HUES6 (cell line): ENCODE data around the gene ERI2.
"Not testable (repeated sequence)": the region's sequence is repeated elsewhere in the genome, so short reads cannot be mapped to it uniquely, and the experiment has no call there.

Experiments used
- H3K27ac ChIP-seq: 2 replicates; pipeline ENCODE4 v1.7.0; 2013; ENCODE audit warnings: low read depth, mild to moderate bottlenecking, low read length, inconsistent platforms
- H3K27me3 ChIP-seq: 2 replicates; pipeline ENCODE4 v1.6.1; 2013; ENCODE audit warnings: low read length; ENCODE audit not compliant: control insufficient read depth, insufficient read depth
- H3K36me3 ChIP-seq: 2 replicates; pipeline ENCODE4 v1.6.1; 2013; ENCODE audit warnings: low read length; ENCODE audit not compliant: control insufficient read depth, insufficient read depth
- H3K4me1 ChIP-seq: 2 replicates; pipeline ENCODE4 v1.6.1; 2013; ENCODE audit warnings: low read length; ENCODE audit not compliant: control insufficient read depth, insufficient read depth
- H3K4me3 ChIP-seq: 2 replicates; pipeline ENCODE4 v1.5.1; 2013; ENCODE audit warnings: low read depth, low read length
- H3K9ac ChIP-seq: one replicate; pipeline ENCODE4 v1.6.1; 2013; ENCODE audit warnings: mild to moderate bottlenecking, low read length
- H3K9me3 ChIP-seq: 2 replicates; pipeline ENCODE4 v1.6.1; 2013; ENCODE audit warnings: low read depth, low read length; ENCODE audit not compliant: control insufficient read depth, insufficient read depth

Gene ERI2

GRCh38 chr16:20765732-20766131 is 40.5 kb downstream of the ERI2 start:
- no peak overlapping the region for H3K27ac ChIP-seq
- no peaks in the 10 kb centered on the region for H3K36me3 ChIP-seq
- H3K4me1 ChIP-seq, result no peaks in the 10 kb centered on the region; the same call in 1 of the 2 replicates
- no peaks in the 10 kb centered on the region for H3K9me3 ChIP-seq
- no peaks in the 10 kb centered on the region for H3K27me3 ChIP-seq
- H3K9ac ChIP-seq, result no peak overlapping the region
- H3K4me3 ChIP-seq, result no peak overlapping the region

GRCh38 chr16:20764448-20764847 is 41.8 kb downstream of the ERI2 start:
- not testable (repeated sequence) for H3K27me3 ChIP-seq, H3K9me3 ChIP-seq, H3K9ac ChIP-seq, H3K27ac ChIP-seq, H3K4me3 ChIP-seq, H3K36me3 ChIP-seq, H3K4me1 ChIP-seq

- Histone ChIP-seq H3K27me3 (no peaks in the 10 kb centered on the region), H3K36me3 (no peaks in the 10 kb centered on the region), H3K27ac (no peak within 1 kb of the TSS), H3K9me3 (no peaks in the 10 kb centered on the region), H3K4me1 (no peaks in the 10 kb centered on the region; the same call in 1 of the 2 replicates), H3K4me3 (peak within 1 kb of the TSS; percentile 57), H3K9ac (no peak within 1 kb of the TSS)
These were observed 42.6 kb downstream of the ERI2 start, which contains the start of gene ACSM3 for GRCh38 chr16:20763461-20764232. Gene ACSM3 (plus strand): TSS chr16:20764014. CDS start chr16:20770035, 6,021 bp downstream.

GRCh38 chr16:20762404-20763123 is 43.7 kb downstream of the ERI2 start:
- no peak overlapping the region for H3K4me3 ChIP-seq
- no peaks in the 10 kb centered on the region for H3K27me3 ChIP-seq
- no peaks in the 10 kb centered on the region for H3K9me3 ChIP-seq
- H3K4me1 ChIP-seq, result no peaks in the 10 kb centered on the region; the same call in 1 of the 2 replicates
- H3K36me3 ChIP-seq, result no peaks in the 10 kb centered on the region
- no peak overlapping the region for H3K27ac ChIP-seq
- no peak overlapping the region for H3K9ac ChIP-seq

GRCh38 chr16:20761175-20761574 is 45.1 kb downstream of the ERI2 start:
- H3K9ac ChIP-seq, result no peak overlapping the region
- H3K4me3 ChIP-seq, result no peak overlapping the region
- no peaks in the 10 kb centered on the region for H3K27me3 ChIP-seq
- no peaks in the 10 kb centered on the region; the same call in 1 of the 2 replicates for H3K4me1 ChIP-seq
- no peaks in the 10 kb centered on the region for H3K36me3 ChIP-seq
- no peaks in the 10 kb centered on the region for H3K9me3 ChIP-seq
- H3K27ac ChIP-seq, result no peak overlapping the region

GRCh38 chr16:20760346-20760745 is 45.9 kb downstream of the ERI2 start:
- Histone ChIP-seq H3K36me3 (no peaks in the 10 kb centered on the region), H3K27ac (no peak overlapping the region), H3K4me1 (no peaks in the 10 kb centered on the region; the same call in 1 of the 2 replicates), H3K9ac (no peak overlapping the region), H3K4me3 (no peak overlapping the region), H3K9me3 (no peaks in the 10 kb centered on the region), H3K27me3 (no peaks in the 10 kb centered on the region)

- not testable (repeated sequence) for H3K36me3 ChIP-seq, H3K27ac ChIP-seq, H3K4me1 ChIP-seq, H3K4me3 ChIP-seq, H3K9ac ChIP-seq, H3K9me3 ChIP-seq
- peaks cover 12% of the 10 kb centered on the region; the same call in 1 of the 2 replicates for H3K27me3 ChIP-seq
These were observed 50.5 kb downstream of the ERI2 start for GRCh38 chr16:20755799-20756198.

GRCh38 chr16:20755238-20755637 is 51.0 kb downstream of the ERI2 start:
- Histone ChIP-seq H3K4me3 (no peak overlapping the region), H3K4me1 (no peaks in the 10 kb centered on the region), H3K9me3 (no peaks in the 10 kb centered on the region), H3K9ac (no peak overlapping the region), H3K27me3 (peaks cover 12% of the 10 kb centered on the region; the same call in 1 of the 2 replicates), H3K27ac (no peak overlapping the region), H3K36me3 (no peaks in the 10 kb centered on the region)

GRCh38 chr16:20753727-20754126 is 52.5 kb downstream of the ERI2 start:
- no peak overlapping the region for H3K9ac ChIP-seq
- H3K27ac ChIP-seq, result no peak overlapping the region
- no peaks in the 10 kb centered on the region for H3K4me1 ChIP-seq
- no peak overlapping the region for H3K4me3 ChIP-seq
- H3K36me3 ChIP-seq, result no peaks in the 10 kb centered on the region
- H3K27me3 ChIP-seq, result peaks cover 12% of the 10 kb centered on the region; the same call in 1 of the 2 replicates
- H3K9me3 ChIP-seq, result no peaks in the 10 kb centered on the region

- H3K9me3 ChIP-seq, result peaks cover 16% of the 10 kb centered on the region
- peaks cover 12% of the 10 kb centered on the region; the same call in 1 of the 2 replicates for H3K27me3 ChIP-seq
- H3K9ac ChIP-seq, result no peak overlapping the region
- H3K36me3 ChIP-seq, result no peaks in the 10 kb centered on the region
- H3K4me1 ChIP-seq, result no peaks in the 10 kb centered on the region
- no peak overlapping the region for H3K27ac ChIP-seq
- no peak overlapping the region for H3K4me3 ChIP-seq
These were observed 55.7 kb downstream of the ERI2 start for GRCh38 chr16:20750558-20750957.

- no peak overlapping the region for H3K4me3 ChIP-seq
- peaks cover 6% of the 10 kb centered on the region; the same call in 1 of the 2 replicates for H3K27me3 ChIP-seq
- no peaks in the 10 kb centered on the region for H3K36me3 ChIP-seq
- H3K27ac ChIP-seq, result no peak overlapping the region
- H3K4me1 ChIP-seq, result no peaks in the 10 kb centered on the region
- H3K9me3 ChIP-seq, result peaks cover 16% of the 10 kb centered on the region
- no peak overlapping the region for H3K9ac ChIP-seq
These were observed 56.8 kb downstream of the ERI2 start for GRCh38 chr16:20749474-20749873.
